Bronchial epithelial cell (primary cell): ENCODE data around the gene SNPH. TPM values are rescaled to one million over a fixed set of nuclear protein-coding genes. Genes with fewer than 3 reads are reported as not detected.

ENCODE experiments used
- DNase-seq: peaks from one replicate; pipeline ENCODE4 v3.0.0-alpha.2; 2010; ENCODE audit warnings: low read depth
- FAIRE-seq: peaks from 2 replicates; lab custom pipeline; 2011; peaks lifted over from hg19 to GRCh38; lab: Jason Lieb, UNC
- H3K27me3 ChIP-seq: 2 replicates; pipeline ENCODE4 v1.5.1; 2011; ENCODE audit warnings: low read length; ENCODE audit not compliant: control insufficient read depth, insufficient read depth
- H3K36me3 ChIP-seq: 2 replicates; pipeline ENCODE4 v1.5.1; 2011; ENCODE audit warnings: low read length; ENCODE audit not compliant: control insufficient read depth, insufficient read depth
- H3K4me3 ChIP-seq: 2 replicates; pipeline ENCODE4 v1.5.1; 2011; ENCODE audit warnings: mild to moderate bottlenecking, low read depth, low read length, control low read depth
- CTCF ChIP-seq: IDR thresholded peaks from 2 replicates; pipeline ENCODE4 v1.5.1; 2011; ENCODE audit warnings: mild to moderate bottlenecking, moderate library complexity, low read length, control low read depth, inconsistent platforms; ENCODE audit not compliant: insufficient read depth, severe bottlenecking
- total RNA-seq: library from RNA; depleted of rRNA; stranded (reverse); fragments of >200 nt; gene quantifications from 2 replicates; pipeline ENCODE4 v1.2.1, GENCODE V29; 2014

Gene SNPH
- total RNA-seq, 1 donor from 2014 or later: 1.8 TPM

- DNase-seq (no peak), FAIRE-seq (peak; percentile 32)
- no peaks in the 10 kb centered on the region for H3K27me3 ChIP-seq
- TF ChIP-seq CTCF: no peak
- no peak overlapping the region for H3K4me3 ChIP-seq
- peaks cover 6% of the 10 kb centered on the region for H3K36me3 ChIP-seq
Measured at GRCh38 chr20:1304710-1305515, 38.8 kb downstream of the SNPH start.

GRCh38 chr20:1305712-1306111 is 39.6 kb downstream of the SNPH start:
- DNase-seq (no peak), FAIRE-seq (no peak)
- no peak for TF ChIP-seq CTCF
- H3K4me3 ChIP-seq: no peak overlapping the region
- peaks cover 9% of the 10 kb centered on the region for H3K36me3 ChIP-seq
- H3K27me3 ChIP-seq: no peaks in the 10 kb centered on the region

DNA sequence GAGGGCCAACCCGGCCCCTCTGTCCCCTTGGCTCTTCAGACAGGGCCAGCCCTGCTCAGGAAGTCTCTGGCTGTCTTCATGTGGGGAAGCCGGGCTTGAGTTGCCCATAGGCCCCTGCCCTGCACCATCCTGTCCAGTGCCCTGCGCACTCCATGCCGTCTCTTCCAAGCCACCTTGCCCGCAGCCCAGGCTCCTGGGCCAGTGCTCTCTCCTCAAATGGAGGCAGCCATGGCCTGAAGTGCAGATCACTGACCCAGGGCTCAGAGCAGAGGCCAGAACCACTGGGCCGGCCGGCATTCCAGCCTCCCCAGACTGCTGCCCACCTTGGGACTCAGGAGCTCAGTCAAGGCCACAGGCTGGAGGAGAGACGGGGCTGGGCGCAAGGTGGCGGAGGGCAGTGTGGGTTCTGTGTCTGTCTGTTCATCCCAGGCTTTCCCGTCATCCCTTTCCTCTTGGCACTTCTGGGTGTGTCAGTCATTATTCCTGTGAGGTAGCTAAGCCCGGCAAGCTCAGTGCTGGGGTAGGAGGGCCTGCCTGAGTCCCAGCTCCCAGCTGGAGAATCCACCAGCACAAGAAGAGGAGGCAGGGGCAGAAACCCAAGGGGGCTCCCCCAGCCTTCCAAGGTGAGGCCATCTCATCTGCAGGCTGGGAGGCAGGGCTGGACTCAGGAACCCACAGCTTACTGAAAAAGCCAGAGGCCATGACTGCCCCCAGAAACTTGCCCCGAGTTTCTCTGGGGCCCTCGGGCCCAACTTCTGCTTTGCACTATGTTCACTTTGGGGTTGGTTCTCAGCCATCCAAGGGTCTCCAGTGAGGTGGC is 40.4 kb downstream of the SNPH start:
- peaks cover 14% of the 10 kb centered on the region for H3K36me3 ChIP-seq
- TF ChIP-seq CTCF: no peak
- DNase-seq (no peak), FAIRE-seq (no peak)
- no peaks in the 10 kb centered on the region for H3K27me3 ChIP-seq
- no peak overlapping the region for H3K4me3 ChIP-seq

- H3K4me3 ChIP-seq: no peak overlapping the region
- no peaks in the 10 kb centered on the region for H3K27me3 ChIP-seq
- peaks cover 15% of the 10 kb centered on the region for H3K36me3 ChIP-seq
- FAIRE-seq (no peak), DNase-seq (no peak)
- no peak for TF ChIP-seq CTCF
Measured at GRCh38 chr20:1307171-1307570, 41.1 kb downstream of the SNPH start.

DNA sequence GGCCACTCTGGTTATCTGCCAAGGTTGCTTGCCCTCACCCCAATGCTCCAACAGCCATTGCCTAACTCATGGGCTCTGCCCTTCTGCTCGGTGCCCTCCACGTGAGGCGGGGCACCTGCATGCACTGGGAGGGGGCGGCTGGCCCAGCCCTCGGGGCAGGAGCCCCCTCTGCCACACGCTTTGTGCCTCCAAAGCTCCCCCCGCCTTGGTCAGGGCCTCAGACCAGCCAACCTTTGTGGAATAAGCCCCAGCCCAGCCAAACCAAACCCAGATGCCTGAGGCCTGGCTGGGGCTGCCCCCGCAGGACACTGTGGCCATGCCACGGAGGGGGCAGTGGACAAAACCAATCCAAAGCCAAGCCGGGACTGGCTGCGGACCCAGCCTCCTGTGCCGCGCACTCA is 41.5 kb downstream of the SNPH start:
- TF ChIP-seq CTCF: no peak
- Histone ChIP-seq H3K4me3 (no peak overlapping the region), H3K36me3 (peaks cover 18% of the 10 kb centered on the region), H3K27me3 (no peaks in the 10 kb centered on the region)
- DNase-seq (no peak), FAIRE-seq (no peak)
